Measurements from ENCODE around the gene NCLN.

- TF ChIP-seq CTCF (IDR thresholded peaks at IDR 0.05; ENCODE audit: low read length) (no peak), EZH2 (IDR thresholded peaks at IDR 0.05; ENCODE audit: borderline replicate concordance, low read length) (no peak)
These were observed 49.6 kb upstream of the NCLN start, which contains the start of gene GNA15 for GRCh38 chr19:3135961-3136683.
